Mucosa of rectum (tissue), 2 donors: ENCODE data around the gene ZNF593OS.

Source experiments
- H3K27ac ChIP-seq, 2 donors: one replicate each; pipeline ENCODE4 v1.7.0; 2013; ENCODE audit warnings: inconsistent platforms in 2 of 2, low read depth in 2 of 2, low read length in 2 of 2
- H3K27me3 ChIP-seq, 2 donors: one replicate each; pipeline ENCODE4 v1.7.0; 2013; ENCODE audit warnings: low read length in 2 of 2; ENCODE audit not compliant: control insufficient read depth in 2 of 2, insufficient read depth in 2 of 2
- H3K36me3 ChIP-seq, 2 donors: one replicate each; pipeline ENCODE4 v1.7.0; 2013; ENCODE audit warnings: low read length in 2 of 2; ENCODE audit not compliant: control insufficient read depth in 2 of 2, insufficient read depth in 2 of 2
- H3K4me1 ChIP-seq, 2 donors: one replicate each; pipeline ENCODE4 v1.7.0; 2013; ENCODE audit warnings: low read length in 2 of 2, mild to moderate bottlenecking in 1 of 2; ENCODE audit not compliant: control insufficient read depth in 2 of 2, insufficient read depth in 2 of 2
- H3K4me3 ChIP-seq, 2 donors: one replicate each; pipeline ENCODE4 v1.7.0; 2013; ENCODE audit warnings: low read length in 2 of 2
- H3K9ac ChIP-seq, 2 donors: one replicate each; pipeline ENCODE4 v1.7.0; 2013; ENCODE audit warnings: low read length in 2 of 2, low read depth in 1 of 2, mild to moderate bottlenecking in 1 of 2
- H3K9me3 ChIP-seq, 2 donors: one replicate each; pipeline ENCODE4 v1.7.0; 2013; ENCODE audit warnings: low read length in 2 of 2; ENCODE audit not compliant: control insufficient read depth in 2 of 2
- donor health status: healthy.
- donor health status: Normal muscosa, but diverticular disease.

Gene ZNF593OS

GRCh38 chr1:26200413-26200812 is 28.8 kb upstream of the ZNF593OS start:
- Histone ChIP-seq H3K9ac (no peak overlapping the region), H3K27me3 (no peaks in the 10 kb centered on the region), H3K36me3 (no peaks in the 10 kb centered on the region), H3K27ac (no peak overlapping the region), H3K9me3 (no peaks in the 10 kb centered on the region), H3K4me1 (no peaks in the 10 kb centered on the region), H3K4me3 (no peak overlapping the region)

GRCh38 chr1:26197813-26198212 is 26.2 kb upstream of the ZNF593OS start:
- no peak overlapping the region for H3K9ac ChIP-seq
- H3K27ac ChIP-seq, result no peak overlapping the region
- H3K4me1 ChIP-seq, result no peaks in the 10 kb centered on the region
- H3K36me3 ChIP-seq, result no peaks in the 10 kb centered on the region
- no peak overlapping the region for H3K4me3 ChIP-seq
- H3K9me3 ChIP-seq, result no peaks in the 10 kb centered on the region
- H3K27me3 ChIP-seq, result no peaks in the 10 kb centered on the region

- no peak overlapping the region for H3K27ac ChIP-seq
- no peaks in the 10 kb centered on the region for H3K27me3 ChIP-seq
- H3K9me3 ChIP-seq, result no peaks in the 10 kb centered on the region
- no peaks in the 10 kb centered on the region for H3K4me1 ChIP-seq
- no peak overlapping the region for H3K9ac ChIP-seq
- H3K4me3 ChIP-seq, result no peak overlapping the region
- H3K36me3 ChIP-seq, result no peaks in the 10 kb centered on the region
Measured at GRCh38 chr1:26197301-26197700, 25.7 kb upstream of the ZNF593OS start.

- no peaks in the 10 kb centered on the region for H3K4me1 ChIP-seq
- H3K4me3 ChIP-seq, result no peak overlapping the region
- H3K9me3 ChIP-seq, result no peaks in the 10 kb centered on the region
- no peak overlapping the region for H3K27ac ChIP-seq
- no peak overlapping the region for H3K9ac ChIP-seq
- H3K27me3 ChIP-seq, result no peaks in the 10 kb centered on the region
- H3K36me3 ChIP-seq, result no peaks in the 10 kb centered on the region
Measured at GRCh38 chr1:26195805-26196204, 24.2 kb upstream of the ZNF593OS start.

- Histone ChIP-seq H3K9ac (no peak overlapping the region), H3K36me3 (peaks cover 11 to 12% of the 10 kb centered on the region in 2 donors), H3K9me3 (no peaks in the 10 kb centered on the region), H3K4me3 (no peak overlapping the region), H3K27ac (no peak overlapping the region), H3K4me1 (no peaks in the 10 kb centered on the region), H3K27me3 (no peaks in the 10 kb centered on the region)
Measured at GRCh38 chr1:26191739-26192138, 20.1 kb upstream of the ZNF593OS start.

- Histone ChIP-seq H3K9ac (no peak within 1 kb of the TSS), H3K36me3 (peaks cover 12 to 14% of the 10 kb centered on the region in 2 donors), H3K27ac (no peak within 1 kb of the TSS), H3K9me3 (no peaks in the 10 kb centered on the region), H3K4me3 (no peak within 1 kb of the TSS), H3K27me3 (no peaks in the 10 kb centered on the region), H3K4me1 (no peaks in the 10 kb centered on the region)
Measured at GRCh38 chr1:26190373-26190987, 18.8 kb upstream of the ZNF593OS start, which contains the start of gene CATSPER4. TSS of gene CATSPER4 (plus strand) at chr1:26190602. CDS start at chr1:26190628, 26 bp downstream.

GRCh38 chr1:26189751-26190275 is 18.2 kb upstream of the ZNF593OS start:
- Histone ChIP-seq H3K9me3 (no peaks in the 10 kb centered on the region), H3K27ac (no peak overlapping the region), H3K9ac (no peak overlapping the region), H3K36me3 (peaks cover 12 to 17% of the 10 kb centered on the region in 2 donors), H3K4me3 (no peak overlapping the region), H3K27me3 (no peaks in the 10 kb centered on the region), H3K4me1 (no peaks in the 10 kb centered on the region)

- no peaks in the 10 kb centered on the region for H3K4me1 ChIP-seq
- H3K4me3 ChIP-seq, result no peak overlapping the region
- peaks cover 12 to 17% of the 10 kb centered on the region in 2 donors for H3K36me3 ChIP-seq
- H3K27me3 ChIP-seq, result no peaks in the 10 kb centered on the region
- no peaks in the 10 kb centered on the region for H3K9me3 ChIP-seq
- H3K9ac ChIP-seq, result no peak overlapping the region
- no peak overlapping the region for H3K27ac ChIP-seq
Measured at GRCh38 chr1:26189331-26189730, 17.7 kb upstream of the ZNF593OS start.

GRCh38 chr1:26188477-26188876 is 16.8 kb upstream of the ZNF593OS start:
- no peak overlapping the region for H3K27ac ChIP-seq
- no peaks in the 10 kb centered on the region for H3K4me1 ChIP-seq
- H3K4me3 ChIP-seq, result no peak overlapping the region
- peaks cover 12 to 19% of the 10 kb centered on the region in 2 donors for H3K36me3 ChIP-seq
- no peaks in the 10 kb centered on the region for H3K27me3 ChIP-seq
- no peaks in the 10 kb centered on the region for H3K9me3 ChIP-seq
- H3K9ac ChIP-seq, result no peak overlapping the region

GRCh38 chr1:26187882-26188281 is 16.2 kb upstream of the ZNF593OS start:
- Histone ChIP-seq H3K36me3 (peaks cover 16 to 19% of the 10 kb centered on the region in 2 donors), H3K4me3 (no peak overlapping the region)

More at GRCh38 chr1:26187882-26188281, 16.2 kb upstream of the ZNF593OS start:
- Histone ChIP-seq H3K9me3 (no peaks in the 10 kb centered on the region), H3K27me3 (no peaks in the 10 kb centered on the region), H3K27ac (no peak overlapping the region), H3K9ac (no peak overlapping the region), H3K4me1 (no peaks in the 10 kb centered on the region)
